ENCODE data around the gene REN. TPM values are rescaled to one million over a fixed set of nuclear protein-coding genes. Genes with fewer than 3 reads are reported as not detected.

Gene REN
- total RNA-seq, 3 donors from 2014 or later, result 0.26 to 0.87 TPM; not detected in 1

GRCh38 chr1:204190212-204191211, 24.4 kb upstream of the REN start:
- Histone ChIP-seq H3K9me3 (no peaks in the 10 kb centered on the region), H3K36me3 (ENCODE audit: low read depth) (no peaks in the 10 kb centered on the region), H3K4me3 (no peak overlapping the region), H3K4me1 (ENCODE audit: low read depth) (peaks cover 3% of the 10 kb centered on the region)
- intact Hi-C loops (cut with DNase I, micrococcal nuclease), result no loop called here
- DNase-seq (peak; percentile 54 to 67 (median 58)), ATAC-seq (peak; percentile 82)
- TF ChIP-seq, protein P1, sequence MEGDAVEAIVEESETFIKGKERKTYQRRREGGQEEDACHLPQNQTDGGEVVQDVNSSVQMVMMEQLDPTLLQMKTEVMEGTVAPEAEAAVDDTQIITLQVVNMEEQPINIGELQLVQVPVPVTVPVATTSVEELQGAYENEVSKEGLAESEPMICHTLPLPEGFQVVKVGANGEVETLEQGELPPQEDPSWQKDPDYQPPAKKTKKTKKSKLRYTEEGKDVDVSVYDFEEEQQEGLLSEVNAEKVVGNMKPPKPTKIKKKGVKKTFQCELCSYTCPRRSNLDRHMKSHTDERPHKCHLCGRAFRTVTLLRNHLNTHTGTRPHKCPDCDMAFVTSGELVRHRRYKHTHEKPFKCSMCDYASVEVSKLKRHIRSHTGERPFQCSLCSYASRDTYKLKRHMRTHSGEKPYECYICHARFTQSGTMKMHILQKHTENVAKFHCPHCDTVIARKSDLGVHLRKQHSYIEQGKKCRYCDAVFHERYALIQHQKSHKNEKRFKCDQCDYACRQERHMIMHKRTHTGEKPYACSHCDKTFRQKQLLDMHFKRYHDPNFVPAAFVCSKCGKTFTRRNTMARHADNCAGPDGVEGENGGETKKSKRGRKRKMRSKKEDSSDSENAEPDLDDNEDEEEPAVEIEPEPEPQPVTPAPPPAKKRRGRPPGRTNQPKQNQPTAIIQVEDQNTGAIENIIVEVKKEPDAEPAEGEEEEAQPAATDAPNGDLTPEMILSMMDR (IDR thresholded peaks at IDR 0.05), result no peak

DNA sequence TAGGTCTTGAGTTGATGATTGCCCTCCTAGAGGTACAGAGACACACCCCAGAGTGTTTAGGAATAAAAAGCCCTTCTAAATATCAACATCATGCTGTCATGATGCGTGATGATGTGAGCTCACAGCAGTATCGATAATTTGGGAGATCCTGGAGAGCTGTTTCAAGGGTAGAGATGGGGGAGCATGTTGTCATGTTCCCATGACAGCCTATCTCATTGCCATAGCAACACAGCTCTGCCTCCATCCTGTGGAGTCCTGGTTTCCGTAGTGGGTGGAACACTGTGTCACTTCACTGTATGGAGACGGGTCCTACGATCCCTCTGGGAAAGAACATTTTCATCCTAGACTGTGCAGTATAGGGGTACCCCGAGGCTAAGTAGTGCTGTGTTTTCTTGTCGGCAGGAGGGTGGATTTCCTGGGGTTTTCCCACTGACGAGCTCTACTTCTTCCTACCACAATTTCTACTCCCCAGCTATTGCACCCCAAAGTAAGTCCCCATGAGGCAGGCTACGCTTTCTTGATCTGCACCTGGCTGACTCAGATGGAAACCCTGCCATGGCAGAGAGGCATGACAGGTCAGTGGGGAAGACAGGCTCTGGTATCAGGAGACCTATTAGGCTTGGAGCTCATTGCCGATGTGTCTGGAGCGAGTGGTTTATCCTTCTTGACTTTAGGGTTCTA, 23.0 kb upstream of the REN start:
- no peaks in the 10 kb centered on the region for H3K36me3 ChIP-seq (ENCODE audit: low read depth)

GRCh38 chr1:204186597-204186996, 20.5 kb upstream of the REN start:
- no peak for ATAC-seq
- H3K9me3 ChIP-seq, result no peaks in the 10 kb centered on the region
- H3K4me1 ChIP-seq (ENCODE audit: low read depth), result no peaks in the 10 kb centered on the region
- H3K36me3 ChIP-seq (ENCODE audit: low read depth), result no peaks in the 10 kb centered on the region
- no peak for DNase-seq
- no peak overlapping the region for H3K4me3 ChIP-seq
- intact Hi-C loops (cut with DNase I, micrococcal nuclease), result no loop called here
- TF ChIP-seq, protein P1 (IDR thresholded peaks at IDR 0.05), result no peak

More for the DNA sequence above, 23.0 kb upstream of the REN start:
- Histone ChIP-seq H3K4me3 (no peak overlapping the region), H3K4me1 (ENCODE audit: low read depth) (peaks cover 3% of the 10 kb centered on the region), H3K9me3 (no peaks in the 10 kb centered on the region)
- DNase-seq (no peak), ATAC-seq (no peak)
- TF ChIP-seq, protein P1 (IDR thresholded peaks at IDR 0.05), result no peak
- intact Hi-C loops (cut with DNase I, micrococcal nuclease), result no loop called here

GRCh38 chr1:204181116-204181515, 15.0 kb upstream of the REN start:
- ATAC-seq (no peak), DNase-seq (no peak)
- H3K36me3 ChIP-seq (ENCODE audit: low read depth), result no peaks in the 10 kb centered on the region
- H3K4me1 ChIP-seq (ENCODE audit: low read depth), result no peaks in the 10 kb centered on the region
- H3K4me3 ChIP-seq, result no peak overlapping the region
- intact Hi-C loops (cut with DNase I, micrococcal nuclease), result no loop called here
- TF ChIP-seq, protein P1 (IDR thresholded peaks at IDR 0.05), result no peak
- no peaks in the 10 kb centered on the region for H3K9me3 ChIP-seq

DNA sequence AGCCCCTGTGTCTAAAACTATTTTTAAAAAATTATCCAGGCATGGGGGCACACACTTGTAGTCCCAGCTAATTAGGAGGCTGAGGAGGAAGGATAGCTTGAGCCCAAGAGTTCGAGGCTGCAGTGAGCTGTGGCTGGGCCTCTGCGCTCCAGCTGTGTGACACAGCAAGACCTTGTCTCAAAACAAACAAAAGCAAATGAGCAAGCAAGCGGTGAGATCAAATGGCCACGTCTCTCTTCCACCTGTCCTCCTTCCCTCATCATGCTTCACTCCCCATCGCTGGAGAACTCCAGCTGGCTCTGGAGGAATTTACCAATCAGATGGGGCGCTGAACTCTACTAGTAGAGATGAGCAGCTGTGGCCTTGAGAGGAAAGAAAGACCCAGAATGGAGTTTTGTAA, 14.0 kb upstream of the REN start:
- H3K4me1 ChIP-seq (ENCODE audit: low read depth), result no peaks in the 10 kb centered on the region
- no peaks in the 10 kb centered on the region for H3K36me3 ChIP-seq (ENCODE audit: low read depth)
- no peak for ATAC-seq
- intact Hi-C loops (cut with DNase I, micrococcal nuclease), result no loop called here
- DNase-seq, result no peak
- no peak overlapping the region for H3K4me3 ChIP-seq
- no peaks in the 10 kb centered on the region for H3K9me3 ChIP-seq
- TF ChIP-seq, protein P1 (IDR thresholded peaks at IDR 0.05), result no peak
